ENCODE data around the gene KRTAP5-8.
"Not testable (repeated sequence)": the region's sequence is repeated elsewhere in the genome, so short reads cannot be mapped to it uniquely, and the experiment has no call there.

The KRTAP5-8 gene

GRCh38 chr11:71518506-71519471 lies 19.0 kb upstream of the KRTAP5-8 start:
- DNase-seq: no peak

GRCh38 chr11:71519546-71519945 lies 18.3 kb upstream of the KRTAP5-8 start:
- DNase-seq: no peak

GRCh38 chr11:71525188-71525937 lies 12.5 kb upstream of the KRTAP5-8 start:
- no peak for DNase-seq

- DNase-seq: no peak
Observed at GRCh38 chr11:71525938-71526495, 11.8 kb upstream of the KRTAP5-8 start.

- DNase-seq: not testable (repeated sequence)
Observed at GRCh38 chr11:71526796-71527575, 10.8 kb upstream of the KRTAP5-8 start, which contains the start of gene KRTAP5-7. KRTAP5-7 (plus strand) TSS chr11:71527267; CDS start chr11:71527301, 34 bp downstream.

- DNase-seq: no peak
Observed at GRCh38 chr11:71527576-71528210, 10.1 kb upstream of the KRTAP5-8 start.

GRCh38 chr11:71530602-71531001 lies 7.2 kb upstream of the KRTAP5-8 start:
- no peak for DNase-seq

- DNase-seq: no peak
Observed at GRCh38 chr11:71532036-71532610, 5.7 kb upstream of the KRTAP5-8 start.

- peak; percentile 85 for DNase-seq
Observed at GRCh38 chr11:71534711-71535608, 2.9 kb upstream of the KRTAP5-8 start.

- no peak for DNase-seq
Observed at GRCh38 chr11:71535825-71536224, 2.0 kb upstream of the KRTAP5-8 start.

GRCh38 chr11:71537537-71537936 lies 288 bp upstream of the KRTAP5-8 start:
- DNase-seq: no peak

- no peak for DNase-seq
Observed at GRCh38 chr11:71538666-71538990, 803 bp downstream of the KRTAP5-8 start.

GRCh38 chr11:71539017-71539416 lies 1.2 kb downstream of the KRTAP5-8 start:
- DNase-seq: no peak

GRCh38 chr11:71539971-71540370 lies 2.1 kb downstream of the KRTAP5-8 start:
- not testable (repeated sequence) for DNase-seq

- DNase-seq: not testable (repeated sequence)
Observed at GRCh38 chr11:71540521-71541304, 2.9 kb downstream of the KRTAP5-8 start.

- DNase-seq: no peak
Observed at GRCh38 chr11:71542382-71542781, 4.6 kb downstream of the KRTAP5-8 start.

GRCh38 chr11:71542879-71543777 lies 5.3 kb downstream of the KRTAP5-8 start:
- no peak for DNase-seq

GRCh38 chr11:71543866-71544265 lies 6.0 kb downstream of the KRTAP5-8 start:
- DNase-seq: no peak

All from hematopoietic multipotent progenitor cell treated with erythropoietin and hydrocortisone succinate and interleukin-3 and kit ligand, for 8 days (in vitro differentiated cells).